ENCODE measurements around the gene TTLL1.
"Not testable (repeated sequence)": the region's sequence is repeated elsewhere in the genome, so short reads cannot be mapped to it uniquely, and the experiment has no call there.

The TTLL1 gene

DNA sequence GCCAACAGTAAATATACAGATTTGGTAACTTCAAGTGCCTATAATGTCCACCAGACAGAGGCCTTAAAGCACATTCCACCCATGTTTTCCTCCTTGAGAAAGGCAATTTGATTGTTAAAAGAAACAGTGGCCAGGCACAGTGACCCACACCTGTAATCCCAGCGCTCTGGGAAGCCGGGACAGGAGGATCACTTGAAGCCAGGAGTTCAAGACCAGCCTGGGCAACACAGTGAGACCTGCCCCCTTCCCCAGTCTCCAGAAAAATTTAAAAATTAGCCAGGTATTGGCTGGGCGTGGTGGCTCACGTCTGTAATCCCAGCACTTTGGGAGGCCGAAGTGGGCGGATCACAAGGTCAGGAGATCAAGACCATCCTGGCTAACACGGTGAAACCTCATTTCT lies 93.5 kb downstream of the TTLL1 start:
- in situ Hi-C loops (cut with MboI; ENCODE audit: low sequenced_read_pairs), result not testable (repeated sequence)

DNA sequence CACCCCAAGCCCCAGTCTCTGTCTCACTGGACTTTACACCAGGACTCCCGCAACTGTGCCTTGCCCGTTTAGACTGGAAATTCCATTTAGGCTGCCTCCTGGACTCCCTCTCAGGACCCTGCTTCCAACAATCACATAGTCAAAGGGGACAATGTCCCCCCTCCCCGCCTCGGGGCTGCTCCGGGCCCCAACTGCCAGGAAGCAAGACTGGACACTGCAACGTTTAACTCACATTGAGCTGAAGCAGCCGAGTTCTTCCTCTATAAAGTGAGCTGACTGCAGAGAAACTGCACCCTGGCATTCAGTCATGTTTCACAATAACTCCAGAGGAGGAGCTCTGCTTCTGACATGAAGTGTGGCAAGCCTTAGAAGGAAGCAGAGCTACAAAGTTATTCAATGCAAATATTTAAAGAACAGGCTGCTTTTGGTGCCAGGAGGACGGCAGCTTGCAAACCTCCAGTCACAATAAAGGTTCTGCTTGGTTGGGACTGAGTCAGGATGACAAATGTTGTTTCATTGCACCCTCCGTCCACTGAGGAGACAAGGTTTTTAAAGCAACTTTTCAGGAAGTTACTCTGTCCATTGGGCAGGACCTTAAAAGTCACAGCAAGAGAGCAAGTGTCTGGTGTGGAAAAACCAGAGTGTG lies 94.2 kb downstream of the TTLL1 start:
- in situ Hi-C loops (cut with MboI; ENCODE audit: low sequenced_read_pairs), result no loop called here

DNA sequence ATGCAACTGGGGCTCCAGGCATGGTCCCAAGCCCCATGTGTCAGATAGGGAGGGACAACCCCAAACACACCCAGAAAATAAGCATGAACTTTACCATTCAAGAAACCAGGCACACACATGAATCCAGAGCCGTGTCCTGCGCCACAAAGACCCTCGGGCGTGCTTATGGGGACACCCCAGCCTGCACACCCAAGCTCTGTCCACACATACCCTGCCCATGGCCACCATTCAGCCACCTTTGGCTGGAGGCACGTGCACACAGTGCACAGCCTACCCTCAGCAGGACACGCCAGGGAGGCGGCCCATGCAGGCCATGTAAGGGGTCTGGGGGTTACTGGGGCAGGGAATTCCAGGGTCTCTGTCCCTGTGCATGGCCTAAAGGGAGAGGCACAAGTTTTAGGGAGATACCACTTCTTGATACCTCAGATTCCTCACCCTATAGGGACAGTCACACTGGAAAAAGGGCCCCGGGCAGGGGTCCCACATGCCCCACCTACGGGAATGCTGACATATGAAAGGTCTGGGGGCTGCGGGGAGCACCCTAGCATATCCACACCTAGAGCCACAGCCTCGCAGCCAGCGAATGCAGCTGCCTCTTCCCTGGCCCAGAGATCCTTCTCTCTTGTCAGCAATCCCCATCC lies 94.8 kb downstream of the TTLL1 start:
- in situ Hi-C loops (cut with MboI; ENCODE audit: low sequenced_read_pairs), result no loop called here

DNA sequence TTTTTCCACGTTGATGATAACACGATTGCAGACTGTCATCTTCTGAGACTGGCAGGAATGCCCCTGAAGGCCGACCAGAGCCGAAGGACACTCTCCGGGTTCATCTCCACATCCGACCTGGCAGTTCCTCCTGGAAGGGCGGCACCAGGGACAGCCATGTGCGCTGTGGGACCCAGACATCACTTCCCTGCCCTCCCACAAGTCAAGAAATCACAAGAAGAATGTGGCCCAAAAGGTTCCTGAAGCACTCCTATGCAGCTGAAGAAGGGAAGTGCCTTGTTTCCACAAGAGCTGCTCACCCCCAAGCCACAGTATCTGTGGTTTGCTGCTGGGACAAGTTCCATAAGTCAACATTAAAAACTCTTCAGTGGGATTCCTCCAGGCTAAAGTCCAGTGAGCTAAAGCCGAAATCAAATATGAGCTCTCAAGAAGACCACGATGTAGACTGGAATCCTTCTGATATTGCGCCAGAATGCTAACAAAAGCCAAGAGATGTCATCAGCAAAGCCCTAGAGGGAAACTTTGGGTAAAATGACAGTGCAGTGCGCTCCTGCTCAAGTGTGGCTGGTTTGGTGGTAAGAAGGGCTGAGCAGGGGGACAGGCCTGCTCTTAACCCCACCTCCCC lies 95.4 kb downstream of the TTLL1 start:
- in situ Hi-C loops (cut with MboI; ENCODE audit: low sequenced_read_pairs), result no loop called here

DNA sequence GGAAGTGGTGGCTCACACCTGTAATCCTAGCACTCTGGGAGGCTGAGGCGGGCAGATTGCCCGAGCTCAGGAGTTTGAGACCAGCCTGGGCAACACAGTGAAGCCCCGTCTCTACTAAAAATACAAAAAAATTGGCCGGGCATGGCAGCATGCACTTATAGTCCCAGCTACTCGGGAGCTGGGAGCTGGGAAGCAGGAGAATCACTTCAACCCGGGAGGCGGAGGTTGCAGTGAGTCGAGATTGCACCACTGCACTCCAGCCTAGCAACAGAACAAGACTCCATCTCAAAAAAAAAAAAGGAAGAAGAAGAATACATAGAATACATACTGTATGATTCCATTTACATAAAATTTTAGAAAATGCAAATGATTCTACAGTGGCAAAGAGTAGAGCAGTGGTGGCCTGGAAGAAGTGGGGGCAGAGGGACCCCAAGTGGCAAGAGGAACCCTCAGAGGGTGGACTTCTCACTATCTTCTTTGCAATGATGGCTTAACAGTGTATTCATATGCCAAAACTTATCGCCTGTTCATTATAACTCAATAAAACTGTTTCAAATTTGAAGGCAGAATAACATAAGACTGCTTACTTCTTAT lies 96.2 kb downstream of the TTLL1 start:
- in situ Hi-C loops (cut with MboI; ENCODE audit: low sequenced_read_pairs), result no loop called here

DNA sequence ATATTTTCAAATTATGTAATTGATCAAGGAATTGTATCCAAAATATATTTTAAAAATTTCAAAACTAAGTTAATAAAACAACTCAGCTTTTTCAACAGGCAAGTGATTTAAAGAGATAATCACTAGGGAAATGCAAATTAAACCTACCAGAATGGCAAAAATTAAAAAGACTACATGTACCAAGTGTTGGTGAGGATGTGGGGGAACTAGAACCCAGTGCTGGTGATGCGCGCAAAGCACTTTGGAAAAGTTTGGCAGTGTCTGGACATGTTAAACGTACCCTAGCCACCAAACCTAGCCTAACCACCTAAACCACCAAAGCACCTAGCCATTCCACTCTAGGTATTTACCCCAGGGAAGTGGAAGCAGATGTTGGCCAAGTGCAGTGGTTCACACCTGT lies 97.1 kb downstream of the TTLL1 start:
- in situ Hi-C loops (cut with MboI; ENCODE audit: low sequenced_read_pairs), result no loop called here

DNA sequence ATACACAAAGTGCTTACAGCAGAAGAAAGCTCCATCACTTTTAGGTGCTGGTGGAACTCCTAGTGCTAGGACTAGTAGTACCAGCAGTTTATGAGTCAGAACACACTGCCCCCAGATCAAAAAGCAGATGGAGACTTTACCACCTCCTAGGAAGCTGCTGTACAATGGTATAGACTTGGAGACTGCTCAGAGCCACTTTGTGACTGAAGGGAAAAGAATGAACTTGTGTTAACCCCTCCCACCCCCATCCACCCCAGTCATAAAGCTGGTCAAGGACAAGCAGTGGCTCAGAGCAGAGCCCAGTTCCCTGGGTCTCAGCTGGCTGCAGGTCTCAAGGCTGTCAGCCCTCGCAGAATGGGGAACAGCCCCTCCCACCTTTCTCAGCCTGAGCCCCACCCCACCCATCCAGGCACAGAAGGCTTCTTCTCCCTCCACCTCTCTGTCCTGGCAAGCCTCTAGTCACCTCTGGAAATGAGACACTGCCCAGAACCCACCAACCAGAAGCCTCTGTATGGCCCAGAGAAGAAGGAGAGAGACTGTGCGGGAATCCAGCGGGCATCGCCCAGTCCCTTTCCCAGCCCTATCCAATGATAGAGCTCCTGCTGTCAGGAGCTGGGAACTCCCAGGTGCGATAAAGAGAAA lies 98.1 kb downstream of the TTLL1 start:
- in situ Hi-C loops (cut with MboI; ENCODE audit: low sequenced_read_pairs), result no loop called here

DNA sequence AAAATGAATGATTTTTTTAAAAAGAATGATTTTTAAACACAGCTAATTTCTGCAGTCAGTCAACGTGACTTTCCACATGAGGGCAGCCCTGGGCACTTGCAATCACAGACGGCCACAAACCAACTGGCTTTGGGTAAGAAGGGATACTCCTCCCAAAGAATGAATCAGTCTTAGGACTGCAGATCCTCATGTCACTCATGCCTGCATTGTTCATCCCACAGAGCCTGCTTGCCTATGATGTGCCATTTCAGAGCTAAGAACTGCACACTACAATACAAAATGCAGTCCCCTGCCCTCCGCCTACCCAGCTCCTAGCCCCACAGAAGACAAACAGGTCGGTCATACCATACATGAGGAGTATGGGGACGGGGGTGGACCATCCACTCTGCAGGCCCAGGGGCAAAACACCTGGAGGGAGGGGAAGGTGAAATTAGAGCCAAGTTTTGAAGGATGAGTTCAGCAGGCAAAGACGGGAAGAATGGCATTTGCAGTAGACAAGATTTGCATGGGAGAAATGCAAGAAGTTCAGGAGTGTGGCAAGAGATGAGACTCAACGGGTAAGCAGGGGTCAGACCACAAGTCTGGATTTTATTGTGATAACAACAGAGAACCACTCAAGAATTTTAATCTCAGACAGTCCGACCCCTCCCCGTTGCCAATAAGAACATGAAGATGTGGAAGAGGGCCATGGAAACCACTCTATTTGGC lies 98.9 kb downstream of the TTLL1 start:
- in situ Hi-C loops (cut with MboI; ENCODE audit: low sequenced_read_pairs), result no loop called here

Data from HL-60/S4 treated with phorbol 12-myristate 13-acetate at 8.2 ng/mL for 4 days and 3 days (cell line).